ENCODE measurements around the gene PCNX1.
"Not testable (repeated sequence)": the region's sequence is repeated elsewhere in the genome, so short reads cannot be mapped to it uniquely, and the experiment has no call there.

PCNX1 gene

GRCh38 chr14:70907176-70907995, at the start of gene PCNX1:
Gene PCNX1 (plus strand): TSS chr14:70907459. CDS start chr14:70907851, 392 bp downstream.
- peak; percentile 59 to 80 for DNase-seq

DNA sequence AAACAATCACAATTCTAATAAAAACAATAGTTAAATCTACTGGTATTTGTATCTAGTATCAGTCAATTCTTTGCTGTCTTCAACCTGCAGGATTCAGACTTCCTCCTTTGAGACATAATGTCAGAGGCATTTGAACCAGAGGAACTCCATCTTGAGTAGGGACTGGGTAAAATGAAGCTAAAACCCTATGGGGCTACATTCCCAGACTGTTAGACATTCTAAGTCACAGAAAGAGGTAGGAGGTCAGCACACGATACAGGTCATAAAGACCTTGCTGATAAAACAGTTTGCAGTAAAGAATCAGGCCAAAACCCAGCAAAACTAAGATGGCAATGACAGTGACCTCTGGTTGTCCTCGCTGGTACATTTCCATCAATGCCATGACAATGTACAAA, 49.8 kb upstream of the PCNX1 start:
- no peak for DNase-seq

DNA sequence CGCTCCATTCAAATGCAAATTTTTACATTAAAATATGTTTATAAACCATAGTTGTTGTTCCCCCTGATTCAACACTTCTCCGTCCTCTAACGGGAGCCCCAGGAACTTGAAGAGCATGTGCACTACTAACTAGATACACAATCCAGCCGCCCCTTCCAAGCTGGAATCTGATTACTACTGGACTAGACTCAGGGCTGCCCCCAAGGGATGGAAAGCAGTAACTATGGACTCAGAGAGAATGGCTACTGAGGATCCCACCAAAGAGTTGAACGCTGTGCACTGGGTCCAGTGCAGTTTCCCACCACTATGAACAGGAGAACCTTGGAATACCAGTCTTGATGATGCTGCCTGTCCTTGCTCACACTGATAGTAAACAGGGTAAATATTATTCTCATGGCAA, 48.6 kb upstream of the PCNX1 start:
- DNase-seq, result no peak

- DNase-seq, result not testable (repeated sequence)
Observed at GRCh38 chr14:70866992-70867391, 40.3 kb upstream of the PCNX1 start.

- DNase-seq, result no peak
Observed at GRCh38 chr14:70871001-70871400, 36.3 kb upstream of the PCNX1 start.

GRCh38 chr14:70871863-70872677, 35.2 kb upstream of the PCNX1 start:
- DNase-seq, result no peak

DNA sequence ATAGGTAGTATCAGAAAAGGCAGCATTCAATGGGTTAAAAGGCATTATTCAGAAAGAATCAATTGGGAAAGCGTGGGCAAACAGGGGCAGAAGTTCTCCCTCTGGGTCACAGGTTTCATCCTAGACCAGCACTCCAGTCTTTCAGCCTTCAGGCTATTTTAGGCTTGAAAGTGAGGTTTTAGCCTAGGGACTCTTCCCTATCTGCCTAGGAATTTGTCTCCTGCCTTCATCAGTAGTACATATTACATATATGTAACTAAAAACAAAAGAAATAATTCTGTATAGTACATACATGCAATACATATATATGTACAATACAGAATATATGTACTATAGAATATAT, 34.6 kb upstream of the PCNX1 start:
- DNase-seq, result no peak

GRCh38 chr14:70873627-70874026, 33.6 kb upstream of the PCNX1 start:
- DNase-seq, result no peak

DNA sequence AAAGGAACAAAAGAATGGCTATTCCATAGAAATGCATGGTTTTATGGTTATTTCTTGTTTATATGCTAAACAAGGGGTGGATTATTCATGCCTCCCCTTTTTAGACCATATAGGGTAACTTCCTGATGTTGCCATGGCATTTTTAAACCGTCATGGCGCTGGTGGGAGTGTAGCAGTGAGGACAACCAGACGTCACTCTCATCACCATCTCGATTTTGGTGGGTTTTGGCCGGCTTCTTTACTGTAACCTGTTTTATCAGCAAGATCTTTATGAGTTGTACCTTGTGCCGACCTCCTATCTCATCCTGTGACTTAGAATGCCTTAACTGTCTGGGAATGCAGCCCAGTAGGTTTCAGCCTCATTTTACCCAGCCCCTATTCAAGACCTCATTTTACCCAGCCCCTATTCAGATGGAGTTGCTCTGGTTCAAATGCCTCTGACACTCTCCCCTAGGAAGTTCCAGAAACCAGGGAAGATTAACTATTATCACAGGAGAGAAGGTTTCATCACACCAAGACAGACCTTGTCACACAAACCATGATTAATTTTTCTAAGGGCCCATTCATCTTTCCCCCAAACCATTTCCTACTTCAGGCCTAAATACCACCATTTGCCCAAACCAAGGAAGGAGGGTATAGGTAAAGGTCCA, 31.3 kb upstream of the PCNX1 start:
- DNase-seq, result not testable (repeated sequence)

GRCh38 chr14:70879448-70879847, 27.8 kb upstream of the PCNX1 start:
- DNase-seq, result no peak

GRCh38 chr14:70880888-70881287, 26.4 kb upstream of the PCNX1 start:
- not testable (repeated sequence) for DNase-seq

DNA sequence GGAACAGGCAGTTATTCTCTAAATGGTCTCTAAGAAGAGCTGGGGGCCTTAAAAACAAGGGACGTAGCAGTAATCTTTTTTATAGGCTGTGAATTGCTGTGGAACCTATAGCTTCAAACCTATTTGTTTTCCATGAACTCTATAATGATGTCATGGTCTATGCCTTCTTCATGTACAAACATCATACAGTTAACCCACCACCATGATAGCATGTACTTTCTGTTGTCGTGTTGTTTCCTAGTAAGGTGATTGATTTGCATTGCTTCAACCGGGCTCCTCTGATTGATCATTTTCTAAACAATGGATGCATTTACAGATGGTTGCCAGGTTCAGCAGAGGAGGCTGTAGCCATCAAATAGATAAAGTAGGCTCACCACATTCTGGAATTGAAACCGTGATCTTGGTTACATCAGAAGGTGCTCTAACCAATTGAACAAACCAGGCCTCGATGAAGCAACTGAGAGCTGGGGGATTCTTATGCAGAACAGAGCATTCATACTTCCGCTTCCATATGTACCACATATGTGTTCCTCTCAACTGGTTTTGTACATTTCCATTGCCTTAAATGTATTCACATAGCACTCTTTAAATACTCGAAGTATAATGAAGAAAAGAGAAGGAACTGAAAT, 25.6 kb upstream of the PCNX1 start:
- no peak for DNase-seq

- DNase-seq, result no peak
Observed at GRCh38 chr14:70882776-70883492, 24.3 kb upstream of the PCNX1 start.

GRCh38 chr14:70884595-70885342, 22.5 kb upstream of the PCNX1 start:
- no peak for DNase-seq

DNA sequence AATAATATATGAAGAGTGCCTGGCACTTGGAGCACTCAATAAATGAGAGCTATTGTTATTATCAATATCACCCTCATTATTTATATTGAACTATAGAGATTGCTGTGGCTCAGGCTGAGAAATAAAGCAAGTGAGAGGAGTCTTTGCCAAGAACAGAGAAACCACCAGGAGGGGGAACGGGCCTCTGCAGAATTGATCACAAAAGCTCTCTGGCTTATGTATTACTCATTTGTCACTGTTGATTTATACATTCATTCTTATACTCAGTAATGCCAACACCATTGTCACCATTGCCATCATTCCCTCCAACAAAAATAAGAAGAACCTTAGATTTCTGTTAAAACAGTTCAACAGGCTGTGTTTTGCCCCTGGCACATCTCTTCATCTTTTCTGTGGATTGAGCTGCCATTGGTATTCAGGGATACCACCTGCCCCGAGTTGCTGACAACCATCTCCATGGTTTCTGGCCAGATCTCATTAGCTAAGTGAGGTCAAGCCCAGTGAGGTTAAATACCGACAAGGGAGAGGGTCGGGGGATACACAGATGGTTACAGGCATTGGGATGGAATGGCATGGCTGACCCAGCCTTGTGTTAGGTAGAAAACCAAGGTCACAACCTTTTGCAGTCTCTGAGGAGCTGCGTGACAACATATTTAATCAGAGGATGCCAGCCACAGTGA, 21.8 kb upstream of the PCNX1 start:
- DNase-seq, result no peak

GRCh38 chr14:70886421-70887206, 20.6 kb upstream of the PCNX1 start:
- no peak for DNase-seq

DNA sequence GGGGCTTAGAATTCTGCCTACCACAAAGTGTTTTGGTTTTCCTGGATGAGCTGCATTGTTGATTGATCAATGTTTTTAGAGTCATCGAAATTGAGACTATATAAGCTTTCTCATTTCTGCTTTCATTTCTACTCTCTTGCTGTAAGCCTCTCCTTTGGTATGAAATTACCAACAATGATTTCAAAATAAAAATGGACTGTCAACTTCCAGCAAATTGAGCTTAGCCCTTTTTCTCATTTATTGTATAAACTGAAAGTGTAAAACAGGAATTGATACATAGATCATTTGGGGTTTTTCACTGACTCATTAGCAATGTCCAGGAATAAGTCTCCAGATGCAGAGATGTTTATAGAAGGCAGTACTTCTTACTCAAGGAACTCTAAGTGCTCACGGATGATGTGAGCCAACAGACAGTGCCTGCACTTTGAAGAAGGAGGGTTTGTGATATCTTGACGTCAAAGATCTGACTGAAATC, 20.0 kb upstream of the PCNX1 start:
- DNase-seq, result no peak

DNA sequence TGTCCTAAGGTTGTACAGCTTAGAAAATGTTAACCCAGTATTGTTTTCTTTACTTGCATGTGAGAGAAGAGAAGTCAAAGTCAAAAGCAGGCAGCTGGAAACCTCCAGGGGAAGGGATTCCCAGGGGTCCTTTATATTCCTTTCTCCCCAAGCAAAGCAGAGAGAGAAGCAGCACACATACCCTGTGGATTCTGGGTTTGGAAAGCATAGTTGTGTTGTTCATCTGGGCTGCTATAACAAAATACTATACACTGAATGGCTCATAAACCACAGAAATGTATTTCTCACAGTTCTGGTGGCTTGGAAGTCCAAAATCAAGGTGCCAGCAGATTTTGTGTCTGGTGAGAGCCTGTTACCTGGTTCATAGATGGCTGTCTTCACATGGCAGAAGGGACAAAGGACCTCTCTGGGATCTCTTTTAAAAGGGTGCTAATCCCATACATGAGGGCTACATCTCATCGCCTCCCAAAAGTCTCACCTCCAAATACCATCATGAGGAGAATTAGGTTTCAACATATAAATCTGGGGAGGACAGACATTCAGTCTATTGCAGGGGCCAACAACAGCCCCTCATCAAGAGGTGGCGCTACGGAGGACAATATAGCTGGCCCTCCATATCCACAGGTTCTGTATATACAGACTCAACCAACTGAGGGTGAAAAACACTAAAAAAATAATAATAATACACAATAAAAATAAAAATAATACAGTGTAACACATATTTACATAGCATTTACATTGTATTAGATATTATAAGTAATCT, 19.3 kb upstream of the PCNX1 start:
- DNase-seq, result no peak

DNA sequence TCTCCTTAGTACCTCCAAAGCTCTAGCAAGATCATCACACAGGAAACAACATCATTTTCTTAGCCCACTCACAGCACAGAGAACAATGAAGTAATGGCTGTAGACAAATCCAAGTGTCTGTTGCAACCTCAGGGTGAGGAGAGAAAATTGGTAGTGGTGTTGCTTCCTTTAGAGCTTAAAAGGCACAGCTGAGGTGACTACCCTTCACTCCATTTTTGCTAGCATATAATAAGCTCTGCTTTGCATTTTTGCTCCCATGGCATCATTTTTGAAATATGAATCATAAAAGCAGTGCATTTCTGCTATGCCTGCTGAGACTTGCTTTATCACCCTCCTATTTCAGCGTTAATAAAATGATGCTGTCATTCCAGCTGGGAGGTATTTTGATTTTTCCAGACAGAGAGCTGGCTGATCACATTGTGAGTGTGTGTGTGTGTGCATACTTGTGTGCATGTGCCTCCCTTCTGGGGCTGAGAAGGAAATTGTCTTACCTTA, 18.5 kb upstream of the PCNX1 start:
- no peak for DNase-seq

Measured in SW 1271 (cell line).